HUES6 (cell line): ENCODE data around the gene BBC3.
A peak's percentile ranks its signal among the peaks of the same experiment; 100 is the strongest.

Experiments used
- H3K27ac ChIP-seq: 2 replicates; pipeline ENCODE4 v1.7.0; 2013; ENCODE audit warnings: low read depth, mild to moderate bottlenecking, low read length, inconsistent platforms
- H3K27me3 ChIP-seq: 2 replicates; pipeline ENCODE4 v1.6.1; 2013; ENCODE audit warnings: low read length; ENCODE audit not compliant: control insufficient read depth, insufficient read depth
- H3K36me3 ChIP-seq: 2 replicates; pipeline ENCODE4 v1.6.1; 2013; ENCODE audit warnings: low read length; ENCODE audit not compliant: control insufficient read depth, insufficient read depth
- H3K4me1 ChIP-seq: 2 replicates; pipeline ENCODE4 v1.6.1; 2013; ENCODE audit warnings: low read length; ENCODE audit not compliant: control insufficient read depth, insufficient read depth
- H3K4me3 ChIP-seq: 2 replicates; pipeline ENCODE4 v1.5.1; 2013; ENCODE audit warnings: low read depth, low read length
- H3K9ac ChIP-seq: one replicate; pipeline ENCODE4 v1.6.1; 2013; ENCODE audit warnings: mild to moderate bottlenecking, low read length
- H3K9me3 ChIP-seq: 2 replicates; pipeline ENCODE4 v1.6.1; 2013; ENCODE audit warnings: low read depth, low read length; ENCODE audit not compliant: control insufficient read depth, insufficient read depth

Gene BBC3

GRCh38 chr19:47210689-47211316, 20.2 kb downstream of the BBC3 start:
- H3K9me3 ChIP-seq: no peaks in the 10 kb centered on the region
- H3K4me3 ChIP-seq: no peak overlapping the region
- H3K36me3 ChIP-seq: peaks cover 63% of the 10 kb centered on the region
- peaks cover 16% of the 10 kb centered on the region for H3K4me1 ChIP-seq
- H3K27me3 ChIP-seq: no peaks in the 10 kb centered on the region
- peak overlapping the region; percentile 35; the same call in 1 of the 2 replicates for H3K27ac ChIP-seq
- peak overlapping the region; percentile 29 for H3K9ac ChIP-seq

- Histone ChIP-seq H3K4me1 (peaks cover 16% of the 10 kb centered on the region), H3K36me3 (peaks cover 69% of the 10 kb centered on the region), H3K9me3 (no peaks in the 10 kb centered on the region), H3K27me3 (no peaks in the 10 kb centered on the region), H3K27ac (peak overlapping the region; percentile 35; the same call in 1 of the 2 replicates), H3K9ac (no peak overlapping the region), H3K4me3 (no peak overlapping the region)
Measured at GRCh38 chr19:47210180-47210490, 20.9 kb downstream of the BBC3 start.

GRCh38 chr19:47209319-47210179, 21.4 kb downstream of the BBC3 start:
- no peaks in the 10 kb centered on the region for H3K27me3 ChIP-seq
- no peaks in the 10 kb centered on the region for H3K9me3 ChIP-seq
- no peak overlapping the region for H3K9ac ChIP-seq
- peaks cover 75% of the 10 kb centered on the region for H3K36me3 ChIP-seq
- no peak overlapping the region for H3K4me3 ChIP-seq
- H3K27ac ChIP-seq: 0 out of 2 replicates have a peak overlapping the region, but pooled peaks have one; percentile 35
- H3K4me1 ChIP-seq: peaks cover 16% of the 10 kb centered on the region

- Histone ChIP-seq H3K27me3 (no peaks in the 10 kb centered on the region), H3K27ac (no peak overlapping the region), H3K36me3 (peaks cover 88% of the 10 kb centered on the region), H3K4me3 (no peak overlapping the region), H3K4me1 (no peaks in the 10 kb centered on the region), H3K9me3 (no peaks in the 10 kb centered on the region), H3K9ac (no peak overlapping the region)
Measured at GRCh38 chr19:47203254-47203653, 27.7 kb downstream of the BBC3 start.

- H3K4me1 ChIP-seq: no peaks in the 10 kb centered on the region
- H3K27ac ChIP-seq: no peak overlapping the region
- H3K9ac ChIP-seq: no peak overlapping the region
- H3K9me3 ChIP-seq: no peaks in the 10 kb centered on the region
- H3K4me3 ChIP-seq: no peak overlapping the region
- peaks cover 83% of the 10 kb centered on the region for H3K36me3 ChIP-seq
- H3K27me3 ChIP-seq: no peaks in the 10 kb centered on the region
Measured at GRCh38 chr19:47200530-47200929, 30.5 kb downstream of the BBC3 start.

- H3K9me3 ChIP-seq: no peaks in the 10 kb centered on the region
- peaks cover 69% of the 10 kb centered on the region for H3K36me3 ChIP-seq
Measured at GRCh38 chr19:47197141-47197540, 33.9 kb downstream of the BBC3 start.

GRCh38 chr19:47195434-47195833, 35.6 kb downstream of the BBC3 start:
- H3K4me1 ChIP-seq: no peaks in the 10 kb centered on the region
- H3K9me3 ChIP-seq: no peaks in the 10 kb centered on the region
- H3K4me3 ChIP-seq: no peak overlapping the region
- no peak overlapping the region for H3K9ac ChIP-seq
- H3K27me3 ChIP-seq: no peaks in the 10 kb centered on the region
- H3K27ac ChIP-seq: no peak overlapping the region
- peaks cover 68% of the 10 kb centered on the region for H3K36me3 ChIP-seq

More at GRCh38 chr19:47197141-47197540, 33.9 kb downstream of the BBC3 start:
- Histone ChIP-seq H3K4me1 (no peaks in the 10 kb centered on the region), H3K27me3 (no peaks in the 10 kb centered on the region), H3K27ac (no peak overlapping the region), H3K4me3 (no peak overlapping the region), H3K9ac (no peak overlapping the region)

- Histone ChIP-seq H3K9ac (no peak overlapping the region), H3K4me1 (peaks cover 27% of the 10 kb centered on the region; the same call in 1 of the 2 replicates), H3K4me3 (no peak overlapping the region), H3K27ac (no peak overlapping the region), H3K36me3 (peaks cover 69% of the 10 kb centered on the region), H3K27me3 (no peaks in the 10 kb centered on the region), H3K9me3 (no peaks in the 10 kb centered on the region)
Measured at GRCh38 chr19:47190167-47190727, 40.8 kb downstream of the BBC3 start.

- Histone ChIP-seq H3K27me3 (no peaks in the 10 kb centered on the region), H3K9me3 (no peaks in the 10 kb centered on the region), H3K27ac (peak overlapping the region; percentile 56; the same call in 1 of the 2 replicates), H3K36me3 (peaks cover 68% of the 10 kb centered on the region), H3K9ac (peak overlapping the region; percentile 3), H3K4me3 (no peak overlapping the region), H3K4me1 (peaks cover 27% of the 10 kb centered on the region; the same call in 1 of the 2 replicates)
Measured at GRCh38 chr19:47188507-47189033, 42.4 kb downstream of the BBC3 start.

GRCh38 chr19:47187797-47188196, 43.2 kb downstream of the BBC3 start:
- no peak overlapping the region for H3K4me3 ChIP-seq
- no peaks in the 10 kb centered on the region for H3K27me3 ChIP-seq
- no peak overlapping the region for H3K9ac ChIP-seq
- H3K36me3 ChIP-seq: peaks cover 74% of the 10 kb centered on the region
- H3K4me1 ChIP-seq: peaks cover 27% of the 10 kb centered on the region; the same call in 1 of the 2 replicates
- no peaks in the 10 kb centered on the region for H3K9me3 ChIP-seq
- no peak overlapping the region for H3K27ac ChIP-seq

GRCh38 chr19:47187335-47187655, 43.7 kb downstream of the BBC3 start:
- Histone ChIP-seq H3K4me1 (peaks cover 27% of the 10 kb centered on the region; the same call in 1 of the 2 replicates), H3K27ac (no peak overlapping the region), H3K9me3 (no peaks in the 10 kb centered on the region), H3K4me3 (no peak overlapping the region), H3K36me3 (peaks cover 79% of the 10 kb centered on the region), H3K9ac (no peak overlapping the region), H3K27me3 (no peaks in the 10 kb centered on the region)
